Hematopoietic multipotent progenitor cell (in vitro differentiated cells): ENCODE measurements around the gene MYRFL. TPM values are rescaled to one million over a fixed set of nuclear protein-coding genes. Genes with fewer than 3 reads are reported as not detected.

Experiments
- DNase-seq, 3 donors: peaks; one replicate each; pipeline ENCODE4 v3.0.0-alpha.2; 2011 to 2015; ENCODE audit warnings: low read depth in 2 of 3, low spot score in 2 of 3
- total RNA-seq: library from RNA; depleted of rRNA; stranded (reverse); fragments of >200 nt; gene quantifications from one replicate; pipeline ENCODE4 v1.2.3, GENCODE V29; 2012

Gene MYRFL
- total RNA-seq, 1 donor: not detected

DNA sequence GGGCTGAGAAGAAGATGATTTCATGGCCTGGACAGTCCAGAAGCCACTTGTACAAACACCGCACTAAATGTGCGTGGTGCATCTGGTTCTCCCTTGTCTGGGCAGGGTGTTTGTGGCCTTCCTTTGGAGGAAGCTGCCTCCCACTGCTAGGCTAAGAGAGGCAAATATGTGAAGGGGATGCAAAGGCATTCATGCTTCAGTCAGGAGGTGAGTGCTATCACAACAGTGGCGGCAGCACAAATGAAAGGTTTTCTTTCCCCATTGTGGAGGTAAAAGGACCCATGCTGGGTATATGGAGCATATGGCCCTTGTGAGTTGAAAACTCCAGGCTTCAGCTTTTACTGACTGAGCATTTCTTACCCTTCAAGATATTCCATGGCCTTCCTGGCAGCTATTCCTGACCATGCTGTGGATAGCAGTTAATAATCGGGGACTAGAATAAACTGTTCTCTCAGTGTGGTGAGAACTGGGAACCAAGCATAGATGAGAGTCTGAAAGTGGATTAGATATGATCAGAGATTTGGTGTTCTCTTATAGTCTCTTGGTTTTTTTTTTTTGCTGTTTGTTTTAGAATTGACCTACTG, 69.9 kb downstream of the MYRFL start:
- DNase-seq: no peak

DNA sequence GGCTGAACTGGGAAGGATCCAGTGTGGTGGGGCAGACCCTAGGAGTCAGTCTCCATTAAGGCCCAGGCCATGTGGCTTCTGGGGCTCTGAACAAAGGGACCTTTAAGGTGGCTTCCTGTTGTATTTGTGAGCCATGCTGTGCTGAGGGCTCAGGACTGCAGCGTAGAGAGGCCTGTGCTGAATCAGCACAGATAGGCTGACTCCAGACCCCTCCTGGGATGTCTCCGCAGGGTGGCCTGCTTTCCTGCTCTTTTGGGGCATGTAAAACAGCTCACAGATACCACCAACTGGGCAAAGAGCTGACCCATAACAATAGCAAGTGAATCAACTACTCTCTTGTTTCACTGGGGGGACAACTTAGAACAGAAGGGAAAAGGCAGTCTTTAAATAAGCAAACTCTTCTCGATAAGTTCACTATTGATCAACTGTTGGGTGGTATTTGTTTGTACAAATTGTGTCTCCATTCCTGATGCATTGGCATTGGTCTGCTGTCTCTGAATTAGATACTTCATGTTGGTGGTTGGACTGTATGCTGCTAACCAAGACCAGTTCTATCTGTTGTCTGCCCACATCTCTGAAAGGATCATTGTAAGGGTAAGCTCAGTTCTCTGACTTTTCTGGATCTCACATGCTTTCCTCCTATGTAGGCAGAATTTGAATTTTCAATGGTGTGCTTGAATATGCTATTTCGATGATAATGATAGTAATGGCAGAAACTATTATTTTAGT, 71.8 kb downstream of the MYRFL start:
- no peak for DNase-seq

DNA sequence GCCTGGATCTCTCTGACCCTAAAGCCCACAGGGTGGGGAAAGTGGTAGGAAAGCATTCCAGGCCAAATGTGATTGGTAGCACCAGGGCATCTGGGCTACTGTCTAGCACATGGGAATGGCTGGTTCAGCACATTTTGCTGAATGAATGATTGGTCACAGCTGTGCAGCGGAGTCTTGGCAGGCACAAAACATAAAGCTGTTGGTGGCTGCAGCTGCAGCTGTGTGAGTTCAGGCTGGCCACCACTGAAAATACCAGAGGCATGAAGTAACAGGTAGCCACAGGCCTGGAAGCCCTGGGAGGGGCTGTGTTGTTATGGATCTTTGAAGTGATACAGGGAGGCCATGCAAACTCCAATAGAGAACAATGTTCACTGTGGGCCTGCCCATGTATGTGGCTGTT, 72.7 kb downstream of the MYRFL start:
- no peak for DNase-seq

DNA sequence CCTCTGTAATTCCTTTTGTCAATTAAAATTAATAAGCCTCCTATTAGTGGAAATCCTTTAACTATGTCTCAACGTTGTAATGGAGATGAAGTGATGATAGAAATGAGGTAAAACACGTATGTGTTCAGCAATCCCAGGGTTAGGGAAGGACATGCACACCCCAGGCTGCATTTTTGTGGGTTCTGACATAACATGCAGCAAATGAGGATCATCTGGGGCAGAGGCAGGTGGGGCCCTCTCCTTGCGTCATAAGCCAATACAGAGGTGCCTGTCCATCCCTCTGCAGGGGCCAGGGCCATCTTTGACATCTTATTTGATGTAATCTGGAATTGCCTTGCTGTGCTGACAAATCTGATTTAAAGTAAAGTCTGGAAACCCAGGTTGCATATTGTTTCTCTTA, 73.2 kb downstream of the MYRFL start:
- DNase-seq: no peak

DNA sequence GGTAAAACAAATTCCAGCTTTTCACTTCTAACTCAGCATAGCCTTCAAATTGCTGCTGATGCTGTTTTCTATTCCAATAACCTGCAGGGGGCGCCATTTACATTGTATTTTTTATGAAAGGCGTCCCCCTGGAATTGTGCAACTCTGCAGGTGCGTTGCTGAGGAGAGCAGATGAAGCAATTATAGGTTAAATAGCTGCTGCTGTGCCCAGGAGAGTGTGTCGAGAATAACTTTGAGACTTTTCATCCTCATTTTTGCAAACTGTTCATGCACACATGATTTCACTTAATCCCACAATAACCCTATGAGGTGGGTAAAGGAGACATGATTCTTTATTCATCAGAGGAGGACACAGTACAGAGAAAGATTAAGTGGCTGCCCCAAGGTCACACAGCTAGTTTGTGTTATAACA, 75.7 kb downstream of the MYRFL start:
- DNase-seq: peak; percentile 24 to 89 (median 60)

DNA sequence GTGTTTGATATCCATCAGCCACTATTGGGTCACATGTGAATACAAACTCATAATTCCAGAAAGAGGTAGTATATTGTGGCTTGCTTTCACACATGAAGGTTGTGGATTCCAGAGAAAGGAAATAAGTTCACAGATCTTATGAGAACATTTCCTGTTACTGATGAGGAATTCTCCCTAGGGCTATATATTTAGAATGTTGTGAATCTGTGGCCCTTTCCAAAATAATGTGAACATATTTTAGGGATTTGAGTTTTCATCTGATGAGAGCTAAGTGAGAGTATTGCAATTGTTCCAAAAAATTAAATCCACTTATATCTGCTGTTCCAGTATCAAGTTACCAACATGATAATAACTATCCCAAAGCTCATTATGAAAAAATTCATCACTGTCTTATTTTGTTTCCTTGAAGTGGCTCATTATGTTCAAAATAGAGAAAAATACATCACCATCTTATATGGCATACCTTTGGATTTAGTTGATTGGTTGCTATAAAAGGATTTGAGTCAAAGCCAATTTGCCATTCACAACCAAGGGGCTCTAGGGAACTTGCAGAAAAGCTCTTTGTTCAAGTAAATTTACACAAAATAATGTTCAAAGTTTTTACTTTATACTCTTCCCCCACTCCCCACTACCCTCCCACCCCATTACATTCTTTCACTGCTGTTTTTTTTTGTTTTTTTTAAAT, 76.3 kb downstream of the MYRFL start:
- no peak for DNase-seq

DNA sequence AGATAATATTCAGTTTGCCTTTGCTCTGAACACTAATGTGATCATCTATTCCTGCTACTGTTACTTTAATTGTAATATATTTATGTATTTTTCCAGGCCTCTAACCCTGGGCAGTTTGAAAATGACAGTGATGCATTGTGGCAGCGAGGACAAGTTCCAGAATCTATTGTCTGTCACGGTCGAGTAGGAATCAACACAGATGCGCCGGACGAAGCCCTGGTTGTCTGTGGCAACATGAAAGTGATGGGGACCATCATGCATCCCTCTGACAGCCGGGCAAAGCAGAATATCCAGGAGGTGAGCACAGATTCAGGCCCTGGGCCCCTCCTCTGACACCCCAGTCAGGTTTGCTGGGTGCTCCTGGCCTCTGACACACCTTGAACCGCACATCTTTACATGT, 78.5 kb downstream of the MYRFL start:
- DNase-seq: no peak

DNA sequence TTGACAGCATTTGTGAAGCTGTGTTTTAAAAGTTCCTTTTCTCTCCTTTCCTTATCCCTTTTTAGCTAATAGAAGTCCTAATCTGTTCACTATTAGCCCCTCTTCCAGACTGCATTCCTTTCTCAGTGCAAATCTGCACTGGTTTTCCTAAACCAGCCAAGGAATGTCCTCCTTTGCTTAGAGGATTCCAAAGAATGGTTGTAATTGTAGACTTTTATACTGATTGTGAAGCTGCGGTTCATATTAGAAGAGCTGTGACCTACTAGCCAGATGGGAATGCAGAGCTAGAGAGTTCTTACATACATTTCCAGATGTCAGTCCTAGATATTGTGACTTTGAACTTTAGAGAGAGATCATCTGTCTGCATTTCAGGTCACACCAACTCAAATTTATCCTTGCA, 79.8 kb downstream of the MYRFL start:
- DNase-seq: no peak

DNA sequence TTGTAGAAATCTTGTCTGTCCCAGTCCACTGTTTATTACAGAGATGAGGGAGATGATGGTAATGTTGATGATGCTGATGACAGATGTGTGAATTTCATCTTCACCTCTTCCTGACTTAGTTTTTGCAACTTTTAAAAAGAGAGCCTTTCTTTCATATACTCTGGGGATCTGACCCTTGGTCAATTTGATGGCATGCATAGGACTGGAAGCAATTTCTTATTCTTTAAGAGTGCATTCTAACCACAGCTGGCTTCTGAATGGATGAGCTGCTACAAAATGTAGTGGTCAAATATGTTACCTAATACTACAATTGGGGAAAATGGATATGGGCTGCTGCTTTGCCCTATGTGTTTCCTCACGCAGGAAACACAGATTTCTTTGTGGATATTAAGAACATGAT, 80.8 kb downstream of the MYRFL start:
- no peak for DNase-seq

DNA sequence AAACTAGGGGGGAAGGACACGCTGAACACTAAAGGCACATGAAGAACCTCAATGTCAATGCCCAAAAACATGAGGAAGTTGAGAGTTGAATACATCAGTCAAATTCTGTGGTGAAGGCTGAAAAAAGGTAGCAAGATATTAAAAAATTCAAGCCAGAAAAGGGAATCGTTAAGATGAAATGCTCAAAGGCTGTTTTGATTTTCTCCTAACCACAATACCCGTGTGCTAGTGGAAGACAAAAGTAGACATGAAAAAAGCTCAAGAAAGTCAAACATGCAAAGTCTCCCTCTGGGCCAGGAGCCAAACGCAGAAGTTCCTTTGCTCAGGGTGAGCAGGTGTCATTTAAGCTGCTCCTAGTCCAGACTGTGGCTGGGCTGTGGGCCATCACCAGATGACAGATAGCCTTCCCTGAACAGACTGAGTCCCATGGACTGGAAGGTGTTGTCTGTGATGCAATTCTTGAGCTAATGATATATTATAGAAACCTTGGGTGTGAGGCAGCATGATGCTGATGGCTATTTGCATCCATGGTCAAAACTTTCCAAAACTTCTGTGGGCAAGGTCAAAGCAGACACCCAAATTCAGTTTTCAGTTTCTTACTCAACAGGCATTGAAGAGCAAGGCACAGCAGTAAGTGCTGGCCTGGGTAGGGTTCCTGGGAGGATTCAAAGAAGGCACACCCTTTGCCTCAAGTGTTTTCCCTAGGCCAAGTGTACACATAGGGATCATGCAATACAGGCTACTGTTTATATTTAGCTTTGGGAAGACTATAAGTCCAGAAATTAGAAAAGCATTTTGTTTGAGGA, 81.6 kb downstream of the MYRFL start:
- peak in 1 of 3 donors; percentile 9 for DNase-seq

DNA sequence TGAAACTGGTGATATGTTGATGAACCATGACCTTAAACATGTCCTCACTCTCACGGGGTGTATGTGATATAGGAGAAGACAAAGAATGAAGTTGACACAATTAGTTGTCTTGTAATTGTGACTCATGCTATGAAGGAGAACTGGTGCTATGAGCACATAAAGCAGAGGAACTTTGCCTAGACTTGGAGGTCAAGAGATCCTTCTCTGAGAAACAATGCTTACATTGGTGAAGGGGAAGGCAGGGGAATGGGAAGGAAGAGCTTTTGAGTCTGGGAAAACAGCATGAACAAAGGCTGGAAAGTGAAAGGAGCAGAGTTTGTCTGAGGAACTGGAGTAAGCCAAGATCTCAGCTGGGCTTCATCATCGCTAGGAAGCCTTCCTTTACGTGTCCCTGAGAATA, 83.2 kb downstream of the MYRFL start:
- DNase-seq: no peak

DNA sequence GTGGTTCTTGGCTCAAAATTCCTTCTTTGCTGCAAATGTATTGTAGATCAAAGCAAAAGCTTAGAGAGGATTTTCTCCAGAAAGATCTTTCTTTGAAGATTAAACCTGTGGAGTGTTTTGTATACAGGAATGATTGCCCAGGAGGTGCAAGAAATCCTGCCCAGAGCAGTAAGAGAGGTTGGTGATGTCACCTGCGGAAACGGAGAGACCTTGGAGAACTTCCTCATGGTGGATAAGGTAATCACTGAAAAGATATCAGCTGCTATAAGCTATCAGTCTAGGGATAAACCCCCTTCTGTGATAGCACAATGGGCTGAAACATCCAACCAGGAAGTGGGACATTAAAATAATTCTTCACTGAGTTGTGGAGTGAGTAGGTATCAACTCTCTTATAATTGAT, 85.7 kb downstream of the MYRFL start:
- no peak for DNase-seq

DNA sequence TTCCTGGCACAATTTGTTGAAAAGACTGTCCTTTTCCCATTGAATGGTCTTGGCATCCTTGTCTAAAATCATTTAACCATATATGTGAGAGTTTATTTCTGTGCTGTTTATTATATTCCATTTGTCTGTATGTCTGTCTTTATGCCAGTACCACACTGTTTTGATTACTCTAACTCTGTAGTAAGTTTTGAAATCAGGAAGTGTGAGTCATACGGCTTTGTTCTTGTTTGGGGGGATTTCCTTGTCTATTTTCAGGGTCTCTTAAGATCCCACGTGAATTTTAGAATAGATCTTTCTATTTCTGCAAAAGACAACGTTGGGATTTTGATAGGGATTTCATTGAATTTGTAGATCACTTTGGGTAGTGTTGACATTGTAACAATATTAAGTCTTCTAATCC, 88.5 kb downstream of the MYRFL start:
- no peak for DNase-seq

DNA sequence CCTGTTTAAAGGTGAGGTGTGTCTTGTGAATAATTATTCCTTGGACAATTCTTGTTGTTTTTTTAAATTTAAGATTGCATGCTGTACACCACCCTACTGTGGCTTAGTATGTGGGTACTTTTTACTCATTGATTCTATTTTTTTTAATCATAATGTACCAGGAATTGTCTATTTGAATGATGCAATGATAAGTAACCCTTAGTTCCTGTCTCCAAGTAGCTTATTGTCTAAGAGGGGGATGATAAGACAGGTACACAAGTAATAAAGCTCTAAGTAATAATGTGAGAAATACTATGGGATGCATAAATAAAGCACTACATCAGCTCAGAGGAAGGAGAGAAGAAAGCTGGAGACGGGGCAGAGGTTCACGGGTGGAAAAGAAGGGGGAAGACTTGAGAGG, 90.9 kb downstream of the MYRFL start:
- no peak for DNase-seq

DNA sequence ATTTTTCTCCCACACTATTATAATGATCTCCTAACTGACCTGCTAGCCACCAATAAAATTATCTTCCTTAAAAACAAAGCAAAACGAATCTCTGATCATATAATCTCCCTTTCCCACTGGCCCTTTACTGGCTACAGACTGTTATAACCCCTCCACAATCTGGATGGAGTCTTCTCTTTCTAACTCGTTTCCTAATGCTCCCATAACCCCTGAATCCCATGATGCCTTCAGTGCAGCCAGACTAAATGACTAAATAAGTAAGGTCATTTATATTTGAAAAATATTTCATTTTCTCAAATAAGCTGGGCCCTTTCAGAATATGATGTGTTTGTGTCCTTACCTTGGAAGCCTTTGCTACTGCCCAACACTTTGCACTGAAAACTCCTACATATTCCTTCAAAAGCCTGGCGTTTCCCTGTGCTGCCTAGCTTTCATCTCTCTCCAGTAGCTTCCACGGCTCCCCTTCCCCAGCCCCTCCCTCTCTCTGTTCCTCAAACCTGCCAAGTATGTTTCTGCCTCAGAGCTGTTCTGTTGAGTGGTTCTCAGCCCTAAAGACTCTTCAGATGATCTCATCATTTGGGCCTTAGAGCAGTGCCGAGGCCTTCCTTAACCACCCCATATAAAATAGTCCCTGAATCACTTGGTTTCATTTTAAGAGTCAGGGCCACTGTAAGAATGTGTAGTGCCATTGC, 91.7 kb downstream of the MYRFL start:
- no peak for DNase-seq

DNA sequence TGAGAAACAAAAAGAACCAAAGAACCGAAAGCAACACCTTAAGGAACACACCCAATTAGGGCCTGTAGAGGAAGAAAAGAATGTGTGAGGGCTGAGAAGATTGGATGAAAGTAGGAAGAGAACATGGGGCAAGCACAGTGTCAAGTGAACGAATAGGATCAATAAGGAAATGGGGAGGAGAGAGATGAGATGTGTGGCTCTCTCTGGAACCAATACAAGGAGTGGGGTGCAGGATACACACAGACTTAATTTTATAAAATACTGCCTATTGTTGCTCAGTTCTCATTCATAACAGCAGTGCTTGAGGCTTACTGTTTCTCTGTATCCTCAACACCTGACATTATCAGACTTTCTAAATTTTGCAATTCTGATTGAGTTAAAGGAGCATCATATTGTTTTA, 93.3 kb downstream of the MYRFL start:
- DNase-seq: no peak

DNA sequence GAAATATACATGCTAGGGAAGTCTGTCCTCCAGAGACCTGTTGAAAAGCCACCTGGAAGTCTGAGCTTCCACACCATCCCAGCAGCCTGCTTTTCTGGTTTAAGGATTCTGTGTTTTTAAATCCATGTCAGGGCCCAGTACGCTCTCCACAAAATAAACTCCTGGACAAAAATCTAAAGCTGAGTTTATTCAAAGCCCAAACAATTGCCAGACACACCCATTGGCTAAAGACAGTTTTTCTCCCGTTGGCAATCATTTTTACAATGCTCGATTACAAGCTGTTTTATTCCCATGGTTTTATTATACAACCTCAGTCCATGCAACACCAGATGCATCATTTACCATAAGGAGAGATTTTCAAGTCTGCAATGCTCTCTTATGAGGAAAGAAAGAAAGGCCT, 94.5 kb downstream of the MYRFL start:
- no peak for DNase-seq

DNA sequence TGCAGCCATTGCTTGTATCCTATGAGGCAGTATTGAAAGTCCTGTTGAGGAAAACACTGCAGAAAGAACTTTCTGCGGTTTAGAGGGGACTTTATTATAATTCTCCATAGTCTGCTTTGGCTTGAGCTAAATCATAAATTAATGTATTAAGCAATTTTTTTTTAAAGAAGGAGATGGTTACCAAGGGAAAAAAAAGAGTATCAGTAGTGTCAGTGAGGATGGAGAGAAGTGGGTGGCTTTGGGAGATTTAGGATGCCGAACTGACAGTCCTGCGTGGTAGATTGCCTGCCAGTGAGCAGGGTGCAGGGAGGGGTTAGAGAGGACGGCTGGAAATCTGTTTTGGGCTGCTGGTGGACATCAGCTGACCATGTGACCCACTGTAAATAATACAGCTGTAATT, 96.8 kb downstream of the MYRFL start:
- no peak for DNase-seq

DNA sequence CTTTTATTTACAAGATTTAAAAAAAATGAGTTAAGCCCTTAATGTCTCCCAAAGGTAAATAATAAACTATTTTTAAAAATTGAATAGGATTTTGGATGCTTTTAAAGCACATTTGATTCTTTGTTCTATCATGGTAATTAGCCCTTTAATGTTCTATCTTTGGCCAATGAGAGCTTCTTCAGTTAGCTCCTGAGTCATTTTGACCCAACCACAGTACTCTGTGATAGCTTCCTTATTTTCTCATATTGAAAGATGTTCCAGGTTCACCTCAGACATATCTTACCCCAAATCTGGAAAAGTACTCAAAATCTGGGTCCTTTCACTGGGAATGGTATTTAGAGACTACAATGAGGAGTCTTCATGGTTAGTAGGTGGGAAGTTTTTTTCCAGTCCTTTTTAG, 98.0 kb downstream of the MYRFL start:
- DNase-seq: no peak

DNA sequence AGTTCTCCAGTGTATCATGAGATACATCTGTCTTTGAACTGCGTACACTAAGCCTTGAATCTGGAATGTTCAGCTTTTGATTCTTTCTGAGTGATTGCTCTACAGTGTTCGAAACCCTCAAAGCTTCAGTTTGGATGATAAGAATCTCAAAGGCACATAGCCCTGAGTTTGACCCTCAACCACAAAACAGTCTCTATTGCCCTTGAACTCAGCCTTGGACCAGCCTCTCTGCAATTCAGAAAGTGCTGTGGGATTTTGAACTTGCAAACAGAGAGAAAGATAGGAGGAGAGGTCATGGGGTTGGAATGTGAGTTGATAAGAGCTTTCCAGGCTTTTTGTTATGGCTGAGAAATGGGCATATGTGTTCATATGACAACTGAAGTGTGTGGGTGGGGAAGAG, 100.3 kb downstream of the MYRFL start:
- no peak for DNase-seq

DNA sequence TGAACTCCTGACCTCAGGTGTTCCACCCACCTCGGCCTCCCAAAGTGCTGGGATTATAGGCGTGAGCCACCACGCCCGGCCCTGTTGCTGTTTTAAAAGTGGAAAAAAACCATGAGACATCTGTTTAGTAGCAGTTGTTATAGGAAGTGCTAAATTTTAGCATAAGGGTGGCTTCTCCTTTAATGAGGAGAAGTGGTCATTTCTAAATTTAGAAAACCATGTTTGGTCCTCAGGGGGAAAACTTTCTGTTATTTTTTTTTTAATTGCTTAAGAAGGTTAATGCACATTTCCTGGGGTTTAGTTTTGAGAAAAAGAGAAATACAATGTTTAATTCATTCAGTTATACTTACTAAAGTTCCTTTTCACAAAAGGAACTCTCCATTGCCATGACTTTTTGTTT, 102.1 kb downstream of the MYRFL start:
- DNase-seq: peak in 2 of 3 donors; percentile 1 to 48
